Measurements from ENCODE around the gene C8G. TPM values are rescaled to one million over a fixed set of nuclear protein-coding genes. Genes with fewer than 3 reads are reported as not detected.

The C8G gene
- total and polyA plus RNA-seq, 2 of the 8 experiments (the other 6 are each of a cell fraction or from before 2014, with no cell fraction given) = 0.62 to 0.80 TPM

DNA sequence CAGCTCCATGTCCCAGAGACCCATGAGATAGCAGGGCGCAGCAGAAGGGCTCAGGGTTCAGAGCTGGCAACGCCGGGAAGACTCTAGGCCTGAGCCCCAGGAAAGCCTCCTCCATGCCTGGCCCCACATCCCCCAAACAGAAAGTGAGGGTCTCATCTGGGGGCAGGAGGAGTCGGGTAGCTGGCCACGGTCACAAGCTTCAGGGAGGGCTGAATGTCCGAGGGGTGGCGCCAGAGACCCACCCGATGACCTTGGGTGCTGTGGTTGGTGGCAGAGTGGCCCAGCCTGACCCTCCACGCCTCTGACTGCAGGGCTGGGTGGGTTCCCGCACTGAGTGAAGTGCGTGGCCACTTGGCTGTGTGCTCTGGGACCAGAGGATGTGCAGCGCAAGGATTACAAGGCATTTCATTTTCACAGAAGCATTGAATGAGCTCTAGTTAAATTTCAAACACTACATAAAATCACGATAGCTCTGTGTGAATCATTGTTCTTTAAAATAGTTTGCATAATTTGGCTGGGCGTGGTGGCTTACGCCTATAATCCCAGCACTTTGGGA, 3.0 kb downstream of the C8G start:
- ChIA-PET CTCF (ENCODE audit: partially characterized antibody) (interaction anchor here (0.6 to 4.4 kb wide), 54 partner anchors 11 to 496 kb away, joined by 3 to 63 read pairs (median 4); partner anchors contain the start of genes ABCA2, AJM1, CLIC3 and FUT7), POLR2A (ENCODE audit: partially characterized antibody) (interaction anchor here (1.0 to 1.3 kb wide), 5 partner anchors 34 to 222 kb away, joined by 3 to 5 read pairs (median 3); no protein-coding TSS in a partner anchor)
- Histone ChIP-seq H4K8ac (ENCODE audit: extremely low read depth, insufficient read depth, low read length) (no peak overlapping the region), H3K36me3 (ENCODE audit: control insufficient read depth in 2 of 4, insufficient read depth in 4 of 4, low read length in 3 of 4) (0 out of 8 replicates have a peak, but pooled peaks cover 0 to under 1% (median 0%) of the 10 kb centered on the region in 4 experiments), H2AFZ (ENCODE audit: low read length) (no peak overlapping the region), H4K5ac (ENCODE audit: insufficient read length, low read depth, low read length) (no peak overlapping the region), H3K56ac (replicated peaks; ENCODE audit: insufficient read length, low read depth, low read length) (no peak overlapping the region), H2BK20ac (ENCODE audit: low read length) (no peak overlapping the region), H3K4me2 (ENCODE audit: insufficient read depth in 1 of 2, low read depth in 2 of 2, low read length in 2 of 2) (no peak overlapping the region), H2BK5ac (ENCODE audit: low read depth, low read length) (peak overlapping the region; percentile 78; the same call in 1 of the 2 replicates), H3K9ac (replicated peaks in 1 of 4; ENCODE audit: extremely low read depth in 1 of 4, low read depth in 3 of 4, low read length in 3 of 4) (no peak overlapping the region), H3K27me3 (replicated peaks in 1 of 4; ENCODE audit: control insufficient read depth in 3 of 4, extremely low read depth in 1 of 4, insufficient read depth in 3 of 4, low read length in 3 of 4) (no peaks in the 10 kb centered on the region), H3K79me1 (ENCODE audit: low read depth, low read length) (no peaks in the 10 kb centered on the region), H2AK5ac (ENCODE audit: low read depth, low read length) (no peak overlapping the region), H3K4me1 (replicated peaks in 1 of 4; ENCODE audit: control insufficient read depth in 3 of 4, insufficient read depth in 4 of 4, low read length in 3 of 4) (peaks cover 0 to 25% (median 16%) of the 10 kb centered on the region in 4 experiments; a peak in 5 of 7 replicates), H2BK12ac (ENCODE audit: low read depth, low read length) (peak overlapping the region; percentile 17; the same call in 1 of the 2 replicates), H3K4me3 (ENCODE audit: extremely low read depth in 1 of 4, insufficient read depth in 2 of 4, low read depth in 3 of 4, low read length in 4 of 4) (no peak overlapping the region), H2BK120ac (replicated peaks; ENCODE audit: low read depth, low read length) (no peak overlapping the region), H3K18ac (ENCODE audit: extremely low read depth, low read length) (no peak overlapping the region), H4K91ac (replicated peaks; ENCODE audit: insufficient read length, low read length) (peak overlapping the region; percentile 72), H4K20me1 (replicated peaks in 1 of 2; ENCODE audit: control insufficient read depth in 1 of 2, insufficient read depth in 2 of 2, low read length in 2 of 2) (peaks cover 3 to 5% of the 10 kb centered on the region in 2 experiments), H3K4ac (replicated peaks; ENCODE audit: insufficient read length, low read depth, low read length) (no peak overlapping the region), H3K14ac (ENCODE audit: insufficient read length) (no peak overlapping the region), H3K23ac (ENCODE audit: insufficient read length) (no peak overlapping the region), H3K27ac (ENCODE audit: low read depth, low read length) (no peak overlapping the region), H3K23me2 (ENCODE audit: low read depth, low read length) (peaks cover 8% of the 10 kb centered on the region; the same call in 1 of the 2 replicates), H3K9me3 (ENCODE audit: insufficient read depth in 2 of 2, low read depth in 1 of 2, low read length in 1 of 2) (no peaks in the 10 kb centered on the region), H2BK15ac (ENCODE audit: low read length) (0 out of 2 replicates have a peak overlapping the region, but pooled peaks have one; percentile 81), H3K79me2 (ENCODE audit: control insufficient read depth in 1 of 2, insufficient read depth in 2 of 2, low read length in 2 of 2) (peaks cover 0 to 3% of the 10 kb centered on the region in 2 experiments; a peak in 1 of 4 replicates)
- TF ChIP-seq, protein P1, sequence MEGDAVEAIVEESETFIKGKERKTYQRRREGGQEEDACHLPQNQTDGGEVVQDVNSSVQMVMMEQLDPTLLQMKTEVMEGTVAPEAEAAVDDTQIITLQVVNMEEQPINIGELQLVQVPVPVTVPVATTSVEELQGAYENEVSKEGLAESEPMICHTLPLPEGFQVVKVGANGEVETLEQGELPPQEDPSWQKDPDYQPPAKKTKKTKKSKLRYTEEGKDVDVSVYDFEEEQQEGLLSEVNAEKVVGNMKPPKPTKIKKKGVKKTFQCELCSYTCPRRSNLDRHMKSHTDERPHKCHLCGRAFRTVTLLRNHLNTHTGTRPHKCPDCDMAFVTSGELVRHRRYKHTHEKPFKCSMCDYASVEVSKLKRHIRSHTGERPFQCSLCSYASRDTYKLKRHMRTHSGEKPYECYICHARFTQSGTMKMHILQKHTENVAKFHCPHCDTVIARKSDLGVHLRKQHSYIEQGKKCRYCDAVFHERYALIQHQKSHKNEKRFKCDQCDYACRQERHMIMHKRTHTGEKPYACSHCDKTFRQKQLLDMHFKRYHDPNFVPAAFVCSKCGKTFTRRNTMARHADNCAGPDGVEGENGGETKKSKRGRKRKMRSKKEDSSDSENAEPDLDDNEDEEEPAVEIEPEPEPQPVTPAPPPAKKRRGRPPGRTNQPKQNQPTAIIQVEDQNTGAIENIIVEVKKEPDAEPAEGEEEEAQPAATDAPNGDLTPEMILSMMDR (IDR thresholded peaks at IDR 0.05; ENCODE audit: control extremely low read depth in 1 of 3, insufficient read depth in 1 of 3, low read depth in 1 of 3, low read length in 3 of 3) = peak in 2 of 3 experiments; percentile 74 to 82; a peak in 3 of 4 replicates
- TF ChIP-seq RAD21 (IDR thresholded peaks at IDR 0.05 in 1 of 2, conservative IDR thresholded peaks at IDR 0.05 in 1 of 2; ENCODE audit: low read depth in 2 of 2, low read length in 2 of 2) = peak; percentile 75 to 83
- TF ChIP-seq, protein P2, sequence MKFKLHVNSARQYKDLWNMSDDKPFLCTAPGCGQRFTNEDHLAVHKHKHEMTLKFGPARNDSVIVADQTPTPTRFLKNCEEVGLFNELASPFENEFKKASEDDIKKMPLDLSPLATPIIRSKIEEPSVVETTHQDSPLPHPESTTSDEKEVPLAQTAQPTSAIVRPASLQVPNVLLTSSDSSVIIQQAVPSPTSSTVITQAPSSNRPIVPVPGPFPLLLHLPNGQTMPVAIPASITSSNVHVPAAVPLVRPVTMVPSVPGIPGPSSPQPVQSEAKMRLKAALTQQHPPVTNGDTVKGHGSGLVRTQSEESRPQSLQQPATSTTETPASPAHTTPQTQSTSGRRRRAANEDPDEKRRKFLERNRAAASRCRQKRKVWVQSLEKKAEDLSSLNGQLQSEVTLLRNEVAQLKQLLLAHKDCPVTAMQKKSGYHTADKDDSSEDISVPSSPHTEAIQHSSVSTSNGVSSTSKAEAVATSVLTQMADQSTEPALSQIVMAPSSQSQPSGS (IDR thresholded peaks at IDR 0.05; ENCODE audit: low read length) = no peak
- TF ChIP-seq BACH1 (IDR thresholded peaks at IDR 0.05; ENCODE audit: low read length) = peak; percentile 59
- peak; percentile 76; the same call in 1 of the 2 replicates for TF ChIP-seq GABPA (IDR thresholded peaks at IDR 0.05; ENCODE audit: borderline replicate concordance, insufficient read depth, low read length)
- peak; percentile 70; the same call in 1 of the 2 replicates for TF ChIP-seq EGR1 (IDR thresholded peaks at IDR 0.05; ENCODE audit: borderline replicate concordance, low read depth, low read length)
- no peak for TF ChIP-seq HDAC6 (IDR thresholded peaks at IDR 0.05; ENCODE audit: low read depth, low read length)
- peak; percentile 13 for FAIRE-seq
- WGBS, 2 experiments (ENCODE audit: extremely low coverage in 1 of 2, insufficient coverage in 1 of 2, insufficient read length in 1 of 2, insufficient replicate concordance in 2 of 2, low coverage in 1 of 2, low lambda C conversion rate in 2 of 2, missing lambda C conversion rate in 1 of 2) = 62% methylated on average over 15 of the region's 15 CpGs; no CpG with 5 or more reads in 1 of the 2 experiments
- DNase-seq (ENCODE audit: low read depth in 1 of 2, low spot score in 2 of 2) = peak in 1 of 2 experiments; percentile 82
